ENCODE measurements around the gene SUN1. TPM values are rescaled to one million over a fixed set of nuclear protein-coding genes. Genes with fewer than 3 reads are reported as not detected.
"Not testable (repeated sequence)": the region's sequence is repeated elsewhere in the genome, so short reads cannot be mapped to it uniquely, and the experiment has no call there.

Gene SUN1
- polyA plus RNA-seq, 3 donors, result 122 to 172 (median 168) TPM

DNA sequence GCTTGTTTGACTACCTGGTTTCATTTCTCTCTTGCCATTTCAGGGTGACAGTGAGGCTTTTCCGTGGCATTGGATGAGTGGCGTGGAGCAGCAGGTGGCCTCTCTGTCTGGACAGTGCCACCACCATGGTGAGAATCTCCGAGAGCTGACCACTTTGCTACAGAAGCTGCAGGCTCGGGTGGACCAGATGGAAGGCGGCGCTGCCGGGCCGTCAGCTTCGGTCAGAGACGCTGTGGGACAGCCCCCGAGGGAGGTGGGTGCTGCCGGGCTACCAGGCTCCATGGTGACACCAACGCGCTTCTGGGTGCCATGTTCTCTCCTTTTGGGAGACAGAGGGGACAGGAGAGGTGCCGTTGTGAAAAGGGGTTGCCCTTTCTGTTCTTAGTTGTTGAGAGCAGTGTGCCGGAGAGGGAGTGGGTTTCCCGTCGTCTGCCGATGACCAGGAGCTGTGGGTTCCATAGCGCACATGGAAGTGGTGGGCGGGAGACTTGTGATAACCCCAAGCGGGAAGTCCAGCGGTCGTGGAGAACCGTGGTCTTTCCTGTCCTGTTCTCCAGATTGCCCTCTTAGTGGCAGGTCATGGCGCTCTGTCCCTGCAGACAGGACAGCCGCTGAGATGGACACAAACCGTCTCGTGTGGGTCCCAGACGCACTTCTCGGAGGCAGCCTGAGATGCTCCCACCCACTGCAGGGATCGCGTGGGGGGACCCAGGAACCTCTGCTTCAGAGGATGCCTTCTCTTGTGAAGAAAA, 21.3 kb downstream of the SUN1 start:
- DNase-seq, result no peak

DNA sequence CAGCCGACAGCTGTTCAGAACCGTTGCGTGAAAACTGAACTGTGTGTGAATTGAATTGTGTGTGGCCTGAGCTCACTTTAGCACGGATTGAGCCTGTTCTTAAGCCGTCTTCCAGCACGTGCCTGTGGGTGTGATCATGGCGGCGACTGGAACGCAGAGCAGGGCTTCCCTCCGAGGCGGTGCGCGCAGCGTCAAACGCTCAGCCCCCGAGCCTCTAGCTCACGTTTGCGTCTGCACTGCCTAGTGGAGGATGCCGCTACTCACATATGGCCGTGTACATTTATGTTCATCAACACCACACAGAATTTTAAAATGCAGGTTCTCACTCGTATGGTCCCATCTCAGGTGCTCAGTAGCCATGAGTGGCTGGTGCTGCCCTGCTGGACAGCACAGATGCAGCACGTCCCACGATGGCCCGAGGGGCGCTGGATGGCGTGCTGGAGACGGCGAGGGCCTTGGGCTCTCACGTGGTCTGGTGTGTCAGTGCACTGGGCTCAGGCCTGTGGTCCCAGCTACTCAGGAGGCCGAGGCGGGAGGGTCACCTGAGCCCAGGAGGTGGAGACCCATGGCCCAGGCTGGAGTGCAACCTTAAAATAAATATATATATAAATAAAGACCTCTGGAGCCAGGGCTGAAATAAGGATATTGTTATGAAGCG, 22.0 kb downstream of the SUN1 start:
- DNase-seq, result no peak

DNA sequence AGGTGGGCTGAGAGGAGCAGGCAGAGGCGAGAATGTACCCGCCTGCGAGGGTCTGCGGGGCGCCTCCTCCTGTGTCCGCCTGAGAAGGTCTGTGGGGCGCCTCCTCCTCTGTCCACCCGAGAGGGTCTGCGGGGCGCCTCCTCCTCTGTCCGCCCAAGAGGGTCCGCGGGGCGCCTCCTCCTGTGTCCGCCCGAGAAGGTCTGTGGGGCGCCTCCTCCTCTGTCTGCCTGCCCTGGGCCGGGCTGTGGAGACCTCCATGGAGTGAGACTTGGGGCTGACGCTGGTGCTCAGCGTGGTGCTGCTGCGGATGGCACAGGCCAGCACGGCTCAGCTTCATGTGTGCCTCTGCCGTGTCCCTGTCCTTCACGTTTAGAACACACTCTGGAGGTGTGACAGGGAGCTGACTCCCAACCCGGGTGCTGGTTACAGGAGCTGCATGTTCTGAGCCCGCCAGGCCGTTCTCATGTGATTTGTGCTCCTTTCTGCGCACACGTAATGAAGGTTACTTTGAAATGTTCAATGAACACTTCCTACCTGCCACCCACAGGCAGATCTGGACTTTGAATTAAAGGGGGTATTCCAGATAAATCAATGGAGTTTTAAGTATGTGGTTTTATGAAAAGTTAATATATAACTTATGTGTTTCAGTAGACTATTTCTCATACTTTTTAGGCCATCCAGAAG, 23.6 kb downstream of the SUN1 start:
- DNase-seq, result no peak

DNA sequence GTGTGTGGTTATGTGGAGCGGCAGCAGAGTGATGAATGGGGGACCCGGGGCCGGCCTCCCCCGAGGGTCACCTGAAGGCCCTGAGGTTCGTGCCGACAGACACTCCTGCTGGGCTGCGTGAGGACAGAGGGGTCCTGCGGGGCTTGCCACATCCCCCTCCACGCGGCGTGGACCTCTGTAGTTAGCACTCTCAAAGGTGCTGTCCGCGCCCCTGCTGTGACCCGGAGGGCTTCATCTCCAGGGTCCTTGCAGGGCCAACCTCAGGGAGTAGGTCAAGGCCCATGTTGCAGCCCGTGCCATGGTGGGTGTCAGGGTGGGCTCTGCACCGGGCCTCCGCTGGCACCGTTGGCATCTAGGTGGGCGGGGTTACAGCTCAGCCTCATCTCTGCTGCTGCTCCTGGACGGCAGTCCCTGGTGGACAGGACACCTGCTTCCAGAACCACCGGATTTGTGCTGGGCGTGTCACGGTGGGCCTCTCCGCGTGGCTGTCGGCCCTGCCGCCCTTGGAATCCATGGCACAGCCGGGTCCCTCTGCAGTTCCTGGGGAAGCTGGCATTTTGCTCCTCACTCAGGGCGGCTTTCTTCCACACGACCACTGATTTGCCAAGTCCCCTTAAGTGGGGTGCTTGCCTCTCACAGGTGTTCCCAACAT, 24.3 kb downstream of the SUN1 start:
- no peak for DNase-seq

DNA sequence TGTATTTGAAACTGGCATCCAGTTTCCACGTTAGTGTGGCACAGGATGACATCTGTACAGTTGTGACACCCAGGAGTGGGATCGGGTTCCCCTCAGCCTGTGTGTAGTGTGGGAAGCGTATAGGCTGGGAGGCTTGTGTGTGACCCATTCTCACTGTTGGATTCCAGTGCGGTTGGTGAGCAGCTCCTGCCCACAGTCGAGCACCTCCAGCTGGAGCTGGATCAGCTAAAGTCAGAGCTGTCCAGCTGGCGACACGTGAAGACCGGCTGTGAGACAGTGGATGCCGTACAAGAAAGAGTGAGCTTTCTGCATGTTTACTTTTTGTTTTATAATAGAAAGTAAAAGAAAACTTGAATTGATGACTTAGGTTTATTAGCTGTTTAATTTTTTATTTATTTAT, 25.4 kb downstream of the SUN1 start:
- no peak for DNase-seq

DNA sequence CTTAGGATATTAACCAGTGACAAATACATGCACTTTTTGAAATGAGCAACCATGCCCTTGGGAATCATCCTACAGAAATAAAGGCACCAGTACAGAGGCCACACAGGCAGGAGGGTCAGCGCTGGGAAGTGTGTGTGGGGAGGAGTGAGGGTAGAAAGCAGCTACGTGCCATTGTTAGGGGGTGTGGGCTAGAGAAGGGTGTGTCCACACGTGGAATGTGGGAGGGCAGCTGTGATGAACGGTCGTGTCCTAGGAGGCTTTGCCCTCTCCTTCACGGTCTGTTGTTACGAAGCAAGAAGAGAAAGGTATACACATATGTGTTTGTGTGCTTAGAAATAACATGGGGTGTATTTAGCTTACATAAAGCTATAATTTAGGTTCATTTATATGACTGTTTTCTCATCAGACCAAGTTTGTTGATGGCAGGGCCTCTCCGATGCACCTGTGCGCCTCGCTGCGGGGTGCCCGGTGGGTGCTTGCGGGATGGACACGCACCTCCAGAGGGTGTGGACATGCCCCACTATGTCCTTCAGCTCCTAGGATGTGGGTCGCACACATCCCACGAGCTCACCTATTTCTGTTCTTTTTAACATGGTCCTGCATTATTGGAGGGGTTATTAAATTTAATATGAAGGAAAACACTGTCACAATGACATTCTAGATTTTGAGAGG, 27.2 kb downstream of the SUN1 start:
- DNase-seq, result no peak

DNA sequence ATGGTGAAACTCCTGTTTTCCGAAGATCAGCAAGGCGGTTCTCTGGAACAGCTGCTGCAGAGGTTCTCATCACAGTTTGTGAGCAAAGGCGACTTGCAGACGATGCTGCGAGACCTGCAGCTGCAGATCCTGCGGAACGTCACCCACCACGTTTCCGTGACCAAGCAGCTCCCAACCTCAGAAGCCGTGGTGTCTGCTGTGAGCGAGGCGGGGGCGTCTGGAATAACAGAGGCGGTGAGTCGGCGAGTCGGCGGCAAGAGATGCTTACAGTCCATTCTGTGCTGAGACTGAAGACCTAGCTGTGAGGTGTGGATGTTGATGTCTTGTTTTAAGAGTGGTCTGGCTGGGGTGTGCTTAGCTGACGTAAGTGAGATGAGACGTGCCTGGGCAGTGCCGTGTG, 27.9 kb downstream of the SUN1 start:
- no peak for DNase-seq

DNA sequence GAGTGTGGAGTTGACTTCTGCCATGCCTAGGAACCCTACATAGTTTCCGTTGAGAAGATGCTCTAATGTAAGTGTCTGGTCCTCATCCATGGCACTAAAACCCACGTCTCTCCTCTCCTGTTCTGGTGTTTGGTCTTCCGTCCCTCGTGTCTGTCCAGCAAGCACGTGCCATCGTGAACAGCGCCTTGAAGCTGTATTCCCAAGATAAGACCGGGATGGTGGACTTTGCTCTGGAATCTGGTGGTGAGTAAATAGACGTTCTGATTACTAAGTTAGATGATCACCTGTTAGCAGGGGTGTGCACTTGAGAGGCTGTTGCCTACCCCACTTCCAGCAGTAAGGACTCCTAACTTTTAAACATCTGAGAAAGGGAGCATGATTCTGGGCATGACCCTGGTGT, 28.9 kb downstream of the SUN1 start:
- no peak for DNase-seq

DNA sequence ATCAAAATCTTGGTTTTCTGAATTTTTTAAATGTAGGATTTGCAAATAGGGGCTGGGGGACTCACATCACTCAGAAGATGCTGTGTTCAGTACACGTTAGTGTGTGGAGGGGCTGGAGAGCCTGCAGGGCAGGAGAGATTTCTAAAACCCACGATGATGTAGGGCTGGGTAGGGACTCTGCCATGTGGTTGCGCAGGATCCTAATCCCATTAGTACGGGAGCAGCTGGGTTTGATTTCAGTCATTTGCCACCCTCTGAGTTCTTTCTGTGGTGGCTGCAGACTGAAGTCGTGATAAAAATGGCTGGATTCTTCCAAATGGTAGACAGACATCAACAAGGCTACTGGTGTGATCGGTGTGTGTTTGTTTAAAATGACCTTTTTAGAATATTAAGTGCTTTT, 29.9 kb downstream of the SUN1 start:
- DNase-seq, result no peak

DNA sequence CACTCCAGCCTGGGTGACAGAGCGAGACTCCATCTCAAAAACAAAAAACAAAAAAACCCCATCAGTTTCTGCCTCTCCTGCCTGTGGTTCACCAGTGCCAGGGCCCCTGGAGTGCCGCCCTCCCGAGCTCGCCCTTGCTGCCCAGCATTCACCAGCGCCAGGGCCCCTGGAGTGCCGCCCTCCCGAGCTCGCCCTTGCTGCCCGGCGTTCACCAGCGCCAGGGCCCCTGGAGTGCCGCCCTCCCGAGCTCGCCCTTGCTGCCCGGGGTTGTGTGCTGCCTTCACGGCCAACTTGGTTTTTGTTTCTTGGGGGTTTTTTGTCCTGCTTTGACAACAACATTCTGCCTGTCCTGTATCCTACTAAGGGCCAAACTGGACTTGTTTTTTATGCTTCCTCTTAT, 30.8 kb downstream of the SUN1 start:
- no peak for DNase-seq

DNA sequence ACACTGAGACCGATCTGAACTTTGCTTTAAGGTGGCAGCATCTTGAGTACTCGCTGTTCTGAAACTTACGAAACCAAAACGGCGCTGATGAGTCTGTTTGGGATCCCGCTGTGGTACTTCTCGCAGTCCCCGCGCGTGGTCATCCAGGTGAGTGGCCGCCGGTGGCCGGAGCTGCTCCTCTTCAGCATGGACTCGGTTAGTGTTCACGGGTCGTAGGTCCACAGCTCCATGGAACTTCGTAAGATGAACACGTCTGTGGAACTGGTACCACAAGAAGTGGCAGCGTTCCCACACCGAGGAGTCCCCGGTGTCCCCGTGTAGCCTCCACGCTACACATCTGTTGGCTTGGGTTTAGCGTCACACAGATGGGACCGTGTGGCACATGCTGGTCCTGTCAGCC, 33.6 kb downstream of the SUN1 start:
- DNase-seq, result no peak

DNA sequence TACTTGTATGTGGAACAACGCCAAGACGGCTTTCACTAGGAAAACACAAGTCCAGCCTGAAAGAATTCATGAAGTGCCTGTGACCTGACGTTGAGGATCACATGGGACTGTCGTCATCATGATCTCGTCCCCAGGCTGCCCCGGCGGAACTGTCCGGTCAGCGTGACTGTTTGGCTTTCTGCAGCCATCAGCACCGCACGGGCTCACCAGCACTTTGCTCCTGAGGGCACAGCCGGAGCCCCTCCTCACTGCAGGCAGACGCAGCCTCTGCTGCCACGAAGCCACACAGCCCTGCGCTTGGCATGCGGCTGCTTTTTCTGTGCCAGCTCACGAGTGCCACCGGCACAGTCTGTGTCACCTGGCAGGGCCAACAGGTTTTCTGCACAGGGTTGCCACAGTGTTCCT, 34.7 kb downstream of the SUN1 start:
- peak; percentile 59 for DNase-seq

DNA sequence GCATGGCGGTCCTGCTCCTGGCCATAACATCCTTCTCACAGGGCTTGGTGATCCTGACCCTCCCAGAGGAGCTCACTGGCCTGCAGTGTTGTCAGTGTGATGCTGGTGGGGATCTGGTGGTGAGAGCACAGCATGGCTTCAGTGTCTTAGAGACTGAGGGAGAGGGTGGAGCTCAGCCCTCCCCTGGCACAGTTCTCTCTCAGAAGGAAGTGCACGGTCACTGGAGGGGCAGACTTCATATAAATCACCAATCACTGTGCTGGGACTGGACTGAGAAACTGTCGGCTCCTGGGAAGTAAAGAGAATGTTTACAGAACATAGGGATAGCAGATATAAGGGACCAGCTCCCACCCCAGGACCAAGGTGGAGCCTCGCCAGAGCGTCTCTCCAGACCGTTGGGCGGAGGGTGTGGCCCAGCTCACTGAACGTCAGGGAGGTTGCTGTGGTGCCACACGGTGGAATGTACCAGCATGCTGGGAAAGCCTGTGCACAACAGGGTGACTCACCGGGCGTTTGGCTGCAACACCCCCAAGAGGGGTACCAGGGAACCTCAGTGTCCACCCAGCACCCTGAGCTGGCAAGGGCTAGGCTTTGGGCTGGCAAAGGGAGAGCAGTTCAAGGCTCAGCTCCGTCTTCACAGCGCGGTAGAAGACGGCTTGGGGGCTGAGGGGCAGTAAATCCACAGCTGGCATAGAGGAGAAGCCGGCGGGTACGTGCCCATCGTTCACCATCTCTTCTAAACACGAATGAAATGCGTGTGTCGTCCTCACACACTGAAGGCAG, 35.3 kb downstream of the SUN1 start:
- DNase-seq, result no peak

DNA sequence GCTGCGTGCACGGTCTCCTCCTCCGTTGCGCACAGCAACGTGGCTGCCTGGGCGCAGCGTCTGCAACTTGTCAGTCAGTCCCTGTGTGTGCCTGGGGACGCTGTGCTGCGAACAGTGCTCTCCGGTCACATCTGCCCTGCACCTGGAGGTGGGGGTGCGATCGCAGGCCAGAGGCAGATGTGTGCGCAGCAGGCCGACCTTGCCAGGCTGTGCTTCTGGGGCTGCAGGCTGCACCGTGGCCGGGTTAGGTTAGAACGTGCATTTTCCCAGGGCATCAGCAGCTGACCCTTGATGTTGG, 35.9 kb downstream of the SUN1 start:
- no peak for DNase-seq

DNA sequence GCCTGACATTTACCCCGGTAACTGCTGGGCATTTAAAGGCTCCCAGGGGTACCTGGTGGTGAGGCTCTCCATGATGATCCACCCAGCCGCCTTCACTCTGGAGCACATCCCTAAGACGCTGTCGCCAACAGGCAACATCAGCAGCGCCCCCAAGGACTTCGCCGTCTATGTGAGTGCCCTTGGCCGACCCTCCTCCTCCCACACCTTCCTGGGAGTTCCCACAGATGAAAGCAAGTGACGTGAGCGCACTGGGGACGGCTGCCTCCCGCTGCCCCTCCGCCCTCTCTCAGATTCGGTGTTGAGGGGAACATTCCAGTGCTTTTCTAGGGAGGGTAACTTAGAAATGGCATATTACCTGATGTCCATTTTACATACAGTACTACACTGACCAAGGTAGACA, 37.1 kb downstream of the SUN1 start:
- no peak for DNase-seq

DNA sequence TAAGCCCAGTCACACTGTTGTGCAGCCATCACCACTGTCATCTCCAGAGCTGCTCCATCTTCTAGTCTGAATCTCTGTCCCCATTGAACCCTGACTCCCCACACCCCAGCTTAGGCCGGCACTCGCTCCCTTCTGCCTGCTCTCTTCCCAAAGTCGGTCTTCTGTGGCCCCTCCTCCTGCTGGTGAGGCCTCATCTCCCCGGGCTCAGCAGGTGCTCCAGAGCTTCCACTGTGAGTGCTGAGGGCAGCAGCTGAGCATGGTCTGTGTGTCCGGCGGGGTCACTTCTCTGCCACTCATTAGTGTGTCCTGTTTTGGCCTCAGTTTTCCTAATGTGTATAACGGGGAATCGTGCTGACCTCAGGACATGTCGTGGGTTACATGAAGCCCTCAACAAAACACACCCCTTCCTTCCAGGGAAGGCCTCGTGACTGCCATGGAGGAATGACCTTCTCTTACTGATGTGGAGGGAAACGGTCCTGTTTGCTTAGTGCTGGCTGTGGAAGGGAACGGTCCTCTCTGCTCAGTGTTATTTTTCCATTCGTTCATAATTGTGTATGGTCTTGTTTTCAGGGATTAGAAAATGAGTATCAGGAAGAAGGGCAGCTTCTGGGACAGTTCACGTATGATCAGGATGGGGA, 39.7 kb downstream of the SUN1 start:
- no peak for DNase-seq

DNA sequence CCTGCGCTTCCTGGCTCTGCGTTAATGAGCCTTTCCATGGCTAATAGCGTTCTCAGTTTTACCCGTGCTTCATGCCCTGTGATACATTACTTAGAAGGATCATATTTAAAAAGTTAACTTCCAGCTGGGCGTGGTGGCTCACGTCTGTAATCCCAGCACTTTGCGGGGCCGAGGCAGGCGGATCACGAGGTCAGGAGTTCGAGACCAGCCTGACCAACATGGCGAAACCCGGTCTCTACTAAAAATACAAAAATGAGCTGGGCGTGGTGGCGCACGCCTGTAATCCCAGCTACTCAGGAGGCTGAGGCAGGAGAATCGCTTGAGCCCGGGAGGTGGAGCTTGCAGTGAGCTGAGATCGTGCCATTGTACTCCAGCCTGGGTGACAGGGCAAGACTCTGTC, 40.4 kb downstream of the SUN1 start:
- DNase-seq, result not testable (repeated sequence)

DNA sequence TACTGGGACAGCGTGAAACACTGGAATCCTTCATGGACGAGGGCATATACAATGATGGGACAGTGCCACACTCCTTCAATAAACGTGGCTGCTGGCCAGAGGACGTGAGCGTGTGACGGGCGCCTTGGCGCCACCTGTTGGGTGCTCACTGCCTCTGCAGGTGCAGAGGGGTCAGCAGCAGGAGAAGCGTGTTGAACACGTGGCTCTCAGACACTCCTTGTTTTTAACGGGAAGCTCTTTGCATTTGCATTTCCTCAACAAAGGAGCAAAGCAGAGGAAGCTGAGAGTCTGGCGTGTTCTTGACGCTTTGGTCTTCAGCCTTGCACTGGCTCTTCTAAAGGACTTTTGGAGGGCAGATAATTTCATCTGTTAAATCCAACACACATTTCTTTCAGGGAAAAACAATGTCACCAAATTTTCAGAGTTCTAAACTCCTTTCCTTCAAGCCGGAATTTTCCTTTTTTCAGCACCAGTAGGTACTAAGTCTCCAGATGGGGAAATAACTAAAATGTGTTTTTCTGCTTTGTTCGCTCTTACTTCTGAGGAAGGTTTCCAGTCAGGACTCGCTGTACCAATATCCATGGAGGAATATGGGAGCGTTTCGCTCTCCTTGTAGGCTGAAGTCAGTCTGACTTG, 41.2 kb downstream of the SUN1 start:
- peak; percentile 67 for DNase-seq

DNA sequence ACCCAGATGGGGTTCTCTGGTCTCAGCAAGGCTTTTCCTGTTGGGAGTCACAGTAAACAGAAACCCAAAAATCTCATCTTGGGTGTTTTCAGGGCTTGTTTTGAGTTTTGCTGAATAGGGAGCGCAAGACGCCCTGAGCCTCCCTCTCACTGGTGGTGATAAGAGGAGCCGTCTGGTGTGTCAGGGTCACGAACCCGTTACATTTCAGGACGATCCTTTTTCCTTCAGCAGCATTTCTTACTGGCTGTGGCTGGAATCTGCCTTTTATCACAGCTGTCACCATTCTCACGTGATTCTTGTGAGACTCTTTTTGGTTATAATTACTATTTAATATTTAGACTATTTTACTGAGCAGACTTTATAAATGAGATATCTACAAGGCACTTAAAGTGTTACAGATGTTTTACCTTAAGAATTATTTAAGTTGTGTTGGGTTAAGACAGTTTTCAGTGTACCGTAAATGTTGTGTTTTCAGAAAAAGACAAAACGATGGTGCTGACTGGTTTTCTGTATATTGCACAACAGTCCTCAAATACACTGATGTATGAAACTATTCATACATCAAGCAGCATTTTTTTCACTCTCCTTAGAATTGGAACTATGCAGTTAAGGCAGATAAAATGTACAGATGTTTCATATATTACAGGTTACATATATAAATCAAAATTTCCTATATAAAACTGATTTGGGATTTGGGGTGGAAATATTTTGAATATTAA, 41.9 kb downstream of the SUN1 start:
- no peak for DNase-seq

DNA sequence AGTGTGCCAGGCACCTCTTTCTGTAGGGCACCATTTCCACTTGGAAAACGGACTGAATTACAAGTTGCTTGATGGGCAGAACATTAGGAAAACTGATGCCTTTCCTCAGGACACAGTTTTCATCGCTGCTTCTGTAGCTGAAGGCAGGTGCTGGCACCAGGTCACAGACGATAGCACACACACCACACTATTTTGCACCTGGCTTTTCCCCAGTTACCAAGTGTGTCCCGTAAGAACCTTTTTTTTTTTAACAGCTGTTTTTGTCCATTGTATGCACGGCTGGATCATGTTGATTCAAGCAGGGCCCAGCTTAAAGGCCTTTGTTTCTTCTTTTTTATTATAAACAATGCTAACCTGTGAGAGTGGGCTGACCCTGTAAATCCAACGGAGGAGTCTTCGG, 42.8 kb downstream of the SUN1 start:
- no peak for DNase-seq
